ENCODE results near the gene IRX4.

Gene IRX4

DNA sequence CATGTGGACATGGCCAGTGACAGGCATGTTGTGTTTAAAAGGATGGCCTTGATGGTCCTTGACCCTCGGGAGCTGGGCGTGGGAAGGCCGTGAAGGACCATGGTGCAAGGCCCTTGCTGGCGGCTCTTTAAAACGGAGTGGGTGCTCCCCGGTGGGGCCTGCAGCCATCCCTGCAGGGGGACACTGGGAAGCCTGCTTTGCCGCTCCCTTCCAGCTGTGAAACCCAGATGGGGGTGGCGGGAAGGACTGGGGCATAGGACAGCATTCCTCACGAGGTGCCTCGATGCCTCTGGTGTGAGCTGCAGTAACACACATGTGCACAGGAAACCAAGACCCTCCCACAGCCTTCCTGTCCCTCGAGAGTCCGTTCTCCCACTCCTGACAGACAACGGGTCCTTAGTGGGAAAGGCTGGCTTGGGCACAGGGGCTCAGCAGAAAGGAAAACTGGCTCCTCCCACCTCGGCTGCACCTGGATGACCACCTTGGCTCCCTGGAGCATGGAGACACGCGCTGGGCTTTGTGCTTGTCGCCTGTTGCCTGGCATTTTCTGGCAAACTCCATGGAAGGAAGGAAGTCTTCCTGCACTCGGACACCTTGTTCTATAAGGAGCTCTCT is 30.3 kb upstream of the IRX4 start:
- DNase-seq = no peak

DNA sequence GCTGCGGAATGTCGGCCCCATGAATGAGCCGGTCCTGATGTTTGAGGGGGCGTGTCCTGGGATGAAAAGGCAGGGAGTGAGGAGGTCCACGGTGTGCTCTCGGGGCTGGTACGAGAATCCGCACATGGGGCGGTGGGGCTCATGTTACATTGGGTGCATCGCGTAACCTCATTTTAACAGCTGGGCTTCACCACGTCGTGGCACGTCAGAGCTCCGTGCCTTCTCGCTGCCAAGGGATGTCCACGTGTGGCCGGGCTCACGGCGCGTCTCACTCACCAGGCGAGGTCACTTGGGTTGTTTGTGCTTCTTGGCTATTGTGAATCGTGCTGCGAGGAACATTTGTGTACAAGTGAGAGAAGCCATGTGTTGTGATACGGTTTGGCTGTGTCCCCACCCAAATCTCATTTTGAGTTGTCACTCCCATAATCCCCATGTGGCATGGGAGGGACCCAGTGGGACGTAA is 29.1 kb upstream of the IRX4 start:
- DNase-seq = no peak

DNA sequence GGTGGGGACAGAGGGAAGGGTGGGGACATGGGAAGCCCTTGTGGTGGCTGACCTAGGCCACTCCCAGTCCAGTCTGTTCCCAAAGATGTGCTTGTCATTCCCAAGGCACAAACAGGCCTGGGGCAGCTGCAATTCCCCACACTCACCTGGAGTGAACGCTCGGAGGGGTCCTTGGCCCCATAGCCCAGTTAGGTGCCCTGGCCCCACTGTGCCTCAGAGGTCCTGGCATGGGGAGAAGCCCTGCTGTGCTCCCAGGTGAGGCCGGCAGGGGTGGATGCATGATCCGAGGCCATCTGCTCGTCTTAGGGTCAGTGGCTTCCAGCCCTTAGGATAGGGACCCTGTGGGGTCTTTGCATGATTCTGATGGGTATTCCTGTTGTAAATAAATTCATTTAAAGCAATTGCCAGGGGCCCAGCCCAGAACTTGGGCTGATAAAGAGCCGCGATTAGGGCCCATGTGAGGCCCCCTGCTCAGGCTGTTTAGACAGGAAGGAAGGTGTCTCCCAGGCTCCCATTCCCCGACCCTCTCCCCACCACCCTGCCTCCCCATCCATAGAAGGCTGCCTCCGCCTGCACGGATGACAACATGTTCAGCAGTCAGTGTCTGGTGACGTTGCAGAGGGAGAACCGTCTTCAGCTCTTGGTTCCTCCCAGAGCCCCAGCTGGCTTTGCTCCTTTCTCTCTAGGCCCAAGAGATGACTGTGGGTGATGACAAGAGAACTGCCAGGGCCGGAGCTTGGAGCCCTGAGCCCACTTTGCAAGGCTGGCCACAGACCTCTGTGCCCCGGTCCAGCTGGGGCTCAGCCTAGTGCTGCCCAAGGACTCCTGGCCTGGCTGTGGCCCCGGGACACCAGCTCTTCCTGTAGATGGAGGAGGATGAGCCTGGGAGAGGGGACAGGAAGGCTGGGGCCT is 28.4 kb upstream of the IRX4 start:
- DNase-seq = no peak

DNA sequence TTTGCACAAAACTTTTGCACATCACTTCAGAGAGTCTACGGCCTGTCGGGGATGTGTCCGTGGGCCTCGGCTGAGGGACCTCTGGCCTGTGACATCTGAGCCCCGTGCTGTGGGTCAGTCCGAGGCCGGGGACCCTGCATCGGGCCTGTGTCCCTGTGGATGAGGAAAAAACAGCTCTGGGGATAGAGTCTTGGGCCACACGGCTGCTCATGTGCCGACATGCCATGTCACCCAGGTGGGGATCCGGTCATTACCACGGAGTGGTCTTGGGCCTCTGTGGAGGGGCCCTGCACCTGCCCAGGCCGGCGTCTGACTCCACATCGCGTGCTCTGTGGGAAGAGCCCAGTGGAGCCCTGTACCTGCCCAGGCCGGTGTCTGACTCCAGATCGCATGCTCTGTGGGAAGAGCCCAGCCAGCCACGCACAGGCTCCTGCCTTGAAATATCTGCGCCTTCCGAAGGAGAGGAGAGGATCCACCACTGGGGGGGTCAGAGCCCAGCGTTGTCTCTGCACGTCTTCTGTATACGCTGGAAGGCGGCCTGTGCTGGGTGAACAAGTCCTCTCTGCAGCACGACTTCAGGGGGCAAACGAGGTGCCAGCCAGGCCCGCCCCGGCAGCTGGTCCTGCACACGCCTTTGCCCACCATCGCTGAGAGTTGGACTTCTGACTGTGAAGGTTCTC is 27.5 kb upstream of the IRX4 start:
- DNase-seq = no peak

DNA sequence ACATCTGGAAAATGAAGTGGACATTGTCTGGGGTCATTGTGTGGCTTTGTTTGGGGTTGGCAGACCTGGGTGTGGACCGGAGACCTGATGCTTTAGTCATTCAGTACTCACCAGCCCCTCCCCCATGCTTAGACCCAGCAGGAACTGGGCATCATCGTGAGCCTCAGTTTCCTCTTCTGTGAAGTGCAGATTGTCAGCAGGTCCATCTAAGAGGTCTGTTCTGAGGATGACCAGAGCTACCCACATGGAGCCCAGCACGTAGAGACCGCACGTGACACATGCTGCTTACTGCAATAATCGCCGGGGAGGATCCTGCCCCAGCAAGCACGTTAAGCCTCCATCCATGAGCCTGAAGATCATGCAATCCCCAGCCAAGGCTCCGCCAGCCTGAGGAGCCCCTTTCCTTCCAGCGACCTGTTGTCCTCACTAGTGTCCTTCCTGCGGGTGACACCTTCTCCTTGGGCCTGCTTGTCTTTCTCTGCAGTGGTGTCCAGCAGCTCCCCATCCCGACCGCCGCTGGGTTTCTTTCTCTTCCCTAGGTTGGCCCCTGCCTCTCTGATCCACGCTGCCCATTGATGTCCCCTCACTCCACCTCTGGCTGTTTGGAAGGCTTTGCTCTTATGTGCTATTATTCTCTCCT is 26.7 kb upstream of the IRX4 start:
- no peak for DNase-seq

DNA sequence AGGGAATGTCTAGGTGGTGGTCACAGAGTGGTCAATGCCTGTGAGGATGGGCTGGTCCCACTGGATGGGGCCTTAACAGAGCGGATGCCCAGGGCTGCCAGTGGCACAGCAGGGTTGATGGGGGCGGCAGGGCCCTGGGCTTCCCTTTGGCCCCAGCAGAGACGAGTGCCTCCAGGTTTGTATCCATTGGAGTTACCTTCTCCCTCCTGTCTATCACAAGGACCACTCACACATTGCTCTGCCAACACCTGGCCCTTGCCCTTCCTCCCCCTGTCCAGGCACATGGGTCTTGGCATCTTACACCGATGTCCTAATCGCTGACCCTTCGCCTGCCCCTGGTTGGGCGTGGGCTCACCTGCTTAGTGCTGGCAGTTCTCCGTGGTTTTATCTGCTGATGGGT is 26.2 kb upstream of the IRX4 start:
- DNase-seq = no peak

DNA sequence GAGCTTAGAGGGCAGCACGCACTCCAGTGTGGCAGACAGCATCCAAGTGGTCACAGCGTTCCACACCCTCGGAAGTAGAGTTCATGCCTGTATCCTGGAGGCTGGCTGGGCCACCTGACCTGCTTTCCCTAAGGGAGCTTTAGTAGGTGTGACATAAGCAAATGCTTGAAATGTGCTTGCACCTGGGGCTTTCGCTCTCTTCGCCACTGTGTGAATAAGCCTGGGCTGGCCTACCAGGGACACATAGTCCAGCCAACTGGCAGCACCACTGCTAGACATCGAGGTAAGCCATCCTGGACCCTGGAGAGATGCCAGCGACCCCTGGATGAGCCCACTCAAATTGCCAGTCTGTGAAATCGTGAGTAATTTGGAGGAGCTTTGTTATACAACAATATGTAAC is 24.9 kb upstream of the IRX4 start:
- DNase-seq = no peak

DNA sequence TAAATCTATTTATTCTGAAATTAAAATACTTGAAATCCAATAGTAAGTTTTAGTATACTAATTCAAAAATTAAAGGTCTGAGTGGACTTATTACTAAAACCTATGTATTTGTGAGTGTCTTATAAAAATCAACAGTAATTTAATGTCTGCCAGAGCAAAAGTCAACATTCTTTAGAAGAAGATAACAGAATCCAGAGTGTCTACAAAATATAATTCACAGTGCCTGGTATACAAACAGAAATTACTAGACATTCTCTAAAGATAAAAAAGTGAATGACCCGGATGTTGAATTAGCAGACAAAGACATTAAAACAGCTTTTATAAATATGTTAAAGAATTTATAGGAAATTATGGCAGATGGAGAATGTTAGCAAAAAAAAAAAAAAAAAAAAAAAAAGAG is 22.4 kb upstream of the IRX4 start:
- no peak for DNase-seq

DNA sequence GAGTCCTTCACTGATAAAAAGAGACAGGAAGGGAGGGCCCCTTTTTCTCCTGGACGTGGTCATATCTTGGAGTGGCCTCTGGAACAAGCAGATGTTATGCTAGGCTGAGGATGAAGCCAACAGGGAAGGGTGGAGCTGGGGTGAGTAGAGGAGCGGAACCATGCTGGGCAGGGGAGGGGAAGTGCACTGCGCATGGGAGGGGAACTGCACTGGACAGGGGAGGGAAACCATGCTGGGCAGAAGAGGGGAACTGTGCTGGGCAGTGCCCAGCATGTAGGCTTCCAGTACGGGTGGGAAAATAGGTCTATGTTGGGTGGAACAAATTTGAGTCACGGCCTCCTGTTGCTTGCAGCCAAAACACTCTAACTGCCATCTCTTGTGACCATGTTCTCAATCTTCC is 19.3 kb upstream of the IRX4 start:
- no peak for DNase-seq

DNA sequence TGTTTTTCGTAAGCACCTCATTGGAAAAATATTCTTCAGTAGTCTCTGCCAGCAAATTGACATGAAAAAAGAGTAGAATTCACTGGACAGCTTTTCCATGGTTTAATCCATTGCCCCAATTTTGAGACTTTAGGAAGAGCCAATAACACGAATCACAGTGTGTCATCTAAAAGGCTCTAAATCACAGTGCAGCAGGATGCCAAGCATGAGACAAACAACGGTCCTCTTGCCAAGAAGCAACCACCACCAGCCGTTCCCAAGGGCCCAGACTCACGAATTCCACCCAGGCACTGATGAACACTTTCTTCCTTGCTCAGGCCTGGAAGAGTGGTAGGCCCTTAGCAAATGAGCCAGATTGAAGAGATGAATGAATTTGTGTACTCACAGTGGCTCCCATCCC is 18.3 kb upstream of the IRX4 start:
- no peak for DNase-seq

DNA sequence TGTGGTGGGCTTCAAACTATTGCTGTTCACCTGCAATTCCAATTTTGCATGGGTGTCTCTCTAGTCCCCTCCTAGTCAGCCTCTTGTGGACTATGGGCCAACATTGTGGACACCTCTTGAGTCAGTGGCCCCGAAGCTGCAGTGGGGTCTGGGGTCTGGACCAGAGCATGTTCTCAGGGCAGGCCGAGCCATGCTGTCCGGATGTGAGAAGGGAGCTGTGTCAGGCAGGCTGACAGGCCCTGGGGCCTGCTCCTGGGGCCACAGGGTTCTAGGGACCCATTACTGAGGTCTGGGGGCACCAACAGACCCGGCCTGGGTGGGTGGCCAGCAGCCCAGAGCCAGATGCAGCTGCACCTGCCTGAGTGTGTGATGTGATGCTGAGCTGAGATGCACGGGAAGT is 16.5 kb upstream of the IRX4 start:
- DNase-seq = no peak

DNA sequence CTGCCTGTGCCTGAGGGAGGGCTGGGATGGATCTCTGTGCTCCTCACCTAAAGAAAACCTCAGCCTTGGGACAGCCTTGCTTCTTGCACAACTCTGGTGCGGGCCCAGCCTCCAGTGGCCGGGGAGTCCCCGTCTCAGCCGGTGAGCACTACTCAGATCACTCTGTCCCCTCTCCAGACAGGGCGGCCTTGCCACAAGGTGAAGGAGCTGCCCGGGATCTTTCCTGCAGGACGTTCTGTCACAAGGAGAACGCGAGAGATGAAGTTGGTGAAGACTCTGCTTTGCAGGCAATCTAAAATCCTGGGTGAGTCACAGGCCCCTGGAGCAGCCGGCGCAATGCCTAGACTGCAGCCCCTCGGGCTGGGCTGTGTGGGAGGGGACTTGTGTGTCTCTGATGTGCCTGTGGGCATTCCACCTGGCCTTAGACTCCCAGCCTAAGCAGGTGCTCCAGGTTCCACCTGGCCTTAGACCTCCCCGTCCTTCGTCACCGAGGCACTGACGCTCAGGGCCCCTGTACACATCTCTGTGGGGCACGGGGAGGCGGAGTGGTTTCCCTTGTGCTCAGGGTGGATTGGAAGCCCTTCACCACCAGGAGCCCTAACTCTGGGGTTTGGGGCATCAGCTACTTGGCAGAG is 15.2 kb upstream of the IRX4 start:
- no peak for DNase-seq

DNA sequence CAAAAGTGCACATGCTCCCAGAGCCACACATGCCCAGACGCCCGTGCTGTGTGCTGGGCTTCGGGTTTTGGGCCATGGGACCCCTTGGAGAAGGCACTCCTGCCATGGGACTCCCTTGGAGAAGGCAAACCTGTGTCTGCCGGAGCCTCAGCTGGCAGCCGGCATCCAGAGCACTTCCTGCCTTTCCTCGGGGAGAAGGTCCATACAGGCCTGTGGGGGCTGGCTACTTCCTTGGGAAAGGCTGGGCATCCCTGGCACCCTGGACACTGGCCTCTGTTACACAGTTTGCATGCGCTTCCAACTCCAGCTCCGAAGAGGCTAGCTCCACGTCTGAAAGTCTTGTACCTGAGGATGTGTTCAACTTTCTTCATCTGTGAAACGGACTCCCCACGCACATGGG is 14.7 kb upstream of the IRX4 start:
- no peak for DNase-seq

DNA sequence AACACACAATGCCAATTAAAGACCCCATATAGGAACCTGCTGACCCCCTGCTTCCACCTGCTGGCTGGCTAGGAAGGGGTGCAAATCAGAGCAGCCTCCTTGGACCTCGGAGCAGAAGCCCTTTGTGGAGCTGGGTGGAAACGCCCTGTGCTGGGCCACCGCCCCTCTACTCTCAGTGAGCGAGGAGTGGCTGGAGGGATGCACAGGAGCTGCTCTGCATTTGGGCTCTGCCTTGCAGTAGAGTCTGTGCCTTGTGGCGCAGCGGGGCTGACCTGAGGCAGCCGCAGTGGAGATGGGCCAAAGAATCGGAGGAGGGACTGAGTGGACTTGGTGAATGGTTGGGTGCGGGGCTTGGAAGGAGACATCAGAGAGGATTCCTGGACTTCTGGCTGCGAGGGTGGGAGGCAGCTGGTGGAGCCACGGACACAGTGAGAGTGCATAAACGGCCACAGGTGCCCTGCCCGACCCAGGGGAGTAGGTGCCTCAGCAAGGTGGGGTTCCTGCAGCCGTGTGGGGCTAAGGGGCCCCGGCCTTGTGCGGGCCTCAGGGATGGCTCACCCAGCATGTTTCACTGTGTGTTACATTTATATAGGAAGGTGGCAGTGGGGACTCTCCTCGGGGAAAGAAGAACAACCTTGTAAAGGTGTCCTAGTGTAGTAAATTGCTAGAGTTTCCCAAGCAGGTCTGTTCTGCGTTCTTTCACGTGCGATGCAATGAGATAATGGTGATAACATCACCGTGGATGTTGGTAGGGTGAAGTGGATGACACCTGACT is 14.1 kb upstream of the IRX4 start:
- DNase-seq = no peak

DNA sequence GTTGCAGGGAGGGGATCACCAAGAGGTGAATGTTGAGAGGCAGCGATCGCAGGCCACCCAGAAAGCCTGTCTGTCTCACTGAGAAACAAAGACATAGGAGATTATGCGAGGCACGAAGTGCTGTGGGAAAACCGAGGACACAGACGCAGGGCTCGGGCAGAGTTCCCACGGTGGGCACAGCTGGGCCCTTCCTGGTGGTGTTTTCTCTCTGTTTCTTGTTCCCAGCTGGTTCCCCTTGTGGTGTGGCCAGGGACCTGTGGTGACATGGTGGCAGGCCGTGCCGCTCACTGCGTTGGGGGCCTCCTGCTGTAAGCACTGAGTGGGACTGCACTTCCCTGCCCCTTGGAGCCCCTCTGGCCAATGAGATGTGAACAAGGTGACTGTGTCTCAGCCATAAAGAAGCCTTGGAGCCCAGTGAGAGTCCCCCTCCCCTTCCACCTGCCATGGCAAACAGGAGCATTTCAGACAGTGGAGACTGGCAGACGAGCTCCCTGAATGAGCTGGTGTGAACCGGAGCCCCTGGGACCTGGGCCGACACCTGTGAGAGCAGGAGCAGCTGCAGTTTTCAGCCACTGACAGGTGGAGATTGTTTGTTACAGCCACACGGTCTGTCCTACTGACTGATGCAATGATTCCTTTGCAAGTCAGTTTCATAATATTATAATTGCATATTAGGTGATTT is 13.2 kb upstream of the IRX4 start:
- DNase-seq = no peak

DNA sequence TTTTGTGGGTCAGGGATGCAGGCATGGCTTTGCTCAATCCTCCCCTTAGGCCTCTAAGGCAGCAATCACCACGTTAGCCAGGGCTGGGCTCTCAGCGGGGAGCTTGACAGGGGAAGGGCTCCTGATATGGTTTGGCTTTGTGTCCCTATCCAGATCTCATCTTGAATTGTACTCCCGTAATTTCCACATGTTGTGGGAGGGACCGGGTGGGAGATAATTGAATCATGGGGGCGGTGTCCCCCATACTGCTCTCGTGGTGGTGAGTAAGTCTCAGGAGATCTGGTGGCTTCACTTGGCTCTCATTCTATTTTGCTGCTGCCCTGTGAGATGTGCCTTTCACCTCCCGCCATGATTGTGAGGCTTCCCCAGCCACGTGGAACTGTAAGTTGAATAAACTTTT is 11.5 kb upstream of the IRX4 start:
- no peak for DNase-seq

DNA sequence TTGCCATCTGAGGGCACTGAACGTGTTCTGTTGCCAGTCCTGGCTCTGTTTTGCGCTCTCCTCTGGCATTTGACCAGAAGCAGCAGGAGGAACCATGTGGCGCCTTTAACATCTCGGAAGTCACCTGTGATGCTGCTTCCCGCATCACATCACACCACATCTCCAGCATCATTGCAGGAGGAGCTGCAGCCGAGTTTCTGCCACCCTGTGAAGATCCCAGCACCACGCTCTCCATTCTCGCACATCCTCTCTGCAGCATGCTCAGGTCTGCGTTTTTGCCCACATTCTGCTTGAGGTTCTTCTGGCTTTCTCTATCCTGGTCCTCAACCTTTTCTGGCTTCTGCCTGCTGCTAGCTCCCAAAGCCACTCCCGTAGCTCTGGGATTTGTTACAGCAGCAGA is 11.0 kb upstream of the IRX4 start:
- DNase-seq = no peak

DNA sequence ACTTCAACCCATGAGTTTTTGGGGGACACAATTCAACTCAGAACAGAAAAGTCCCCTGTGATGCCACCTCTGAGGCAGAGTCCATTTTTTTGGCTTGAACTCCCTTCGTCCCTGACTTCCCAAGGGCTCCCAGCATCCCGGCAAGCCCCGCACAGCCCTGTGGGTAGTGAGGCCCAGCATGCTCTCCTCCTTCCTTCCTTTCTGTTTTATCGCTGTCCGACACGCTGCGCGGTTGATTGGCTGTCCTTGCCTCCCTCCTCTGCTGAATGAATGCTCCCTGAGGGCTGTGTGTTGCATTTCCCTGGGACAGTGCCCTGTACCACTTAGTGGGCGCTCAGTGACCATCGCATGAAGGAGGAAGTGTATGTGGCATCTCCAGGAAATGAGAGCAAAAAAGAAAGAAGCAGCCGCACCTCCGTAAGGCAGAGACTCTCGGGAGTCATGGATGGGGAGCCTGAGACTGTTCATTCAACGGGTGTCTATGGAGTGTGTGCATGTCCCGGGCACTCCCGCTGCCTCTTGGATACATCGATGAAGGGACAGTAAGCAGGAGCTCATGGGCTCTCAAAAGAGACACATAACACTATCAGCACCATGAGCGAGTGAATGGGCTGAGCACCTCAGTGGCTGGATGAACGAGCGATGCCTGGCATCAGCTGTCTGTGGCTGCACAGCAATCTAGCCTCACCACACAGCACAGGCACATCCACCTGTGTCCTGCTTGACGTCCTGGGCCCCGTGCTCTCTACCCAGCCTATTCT is 10.1 kb upstream of the IRX4 start:
- DNase-seq = no peak

DNA sequence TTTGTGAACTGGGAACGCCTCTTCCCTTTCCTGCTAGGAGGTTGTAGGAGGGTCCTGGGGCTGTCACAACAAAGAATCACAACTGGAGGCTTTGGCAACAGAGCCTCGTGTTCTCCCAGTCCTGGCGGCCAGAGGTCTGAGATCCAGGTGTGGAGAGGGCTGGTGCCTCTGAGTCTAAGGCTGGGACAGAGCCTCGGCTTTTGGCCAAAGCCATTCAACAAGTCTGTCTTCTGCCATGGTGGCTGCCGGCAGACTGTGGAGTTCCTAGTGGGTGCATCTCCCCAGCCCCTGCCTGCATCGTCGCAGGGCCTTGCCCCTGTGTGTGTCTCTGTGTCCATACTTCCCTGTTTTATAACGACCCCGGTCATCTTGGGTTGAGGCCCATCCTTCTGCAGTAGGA is 9.5 kb upstream of the IRX4 start:
- DNase-seq = no peak

DNA sequence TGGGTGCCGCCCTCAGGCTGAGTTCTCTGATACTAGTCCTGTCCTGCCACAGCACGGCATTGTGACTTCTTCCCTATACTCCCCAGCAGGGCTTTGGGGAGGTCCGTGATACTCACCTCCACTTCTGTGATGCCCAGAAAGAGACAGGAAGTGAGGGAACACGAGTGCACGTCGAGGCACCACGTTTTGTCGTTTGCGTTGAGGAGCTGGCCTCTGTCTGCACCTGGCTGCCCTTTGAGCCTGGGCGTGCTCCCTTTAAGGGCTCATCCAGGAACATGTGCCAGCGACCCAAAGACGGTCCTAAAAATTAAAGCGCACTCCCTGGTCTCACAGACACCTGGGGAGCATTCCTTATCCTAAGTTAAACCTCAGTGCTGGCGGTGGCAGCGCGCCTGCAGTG is 8.7 kb upstream of the IRX4 start:
- DNase-seq = no peak

DNA sequence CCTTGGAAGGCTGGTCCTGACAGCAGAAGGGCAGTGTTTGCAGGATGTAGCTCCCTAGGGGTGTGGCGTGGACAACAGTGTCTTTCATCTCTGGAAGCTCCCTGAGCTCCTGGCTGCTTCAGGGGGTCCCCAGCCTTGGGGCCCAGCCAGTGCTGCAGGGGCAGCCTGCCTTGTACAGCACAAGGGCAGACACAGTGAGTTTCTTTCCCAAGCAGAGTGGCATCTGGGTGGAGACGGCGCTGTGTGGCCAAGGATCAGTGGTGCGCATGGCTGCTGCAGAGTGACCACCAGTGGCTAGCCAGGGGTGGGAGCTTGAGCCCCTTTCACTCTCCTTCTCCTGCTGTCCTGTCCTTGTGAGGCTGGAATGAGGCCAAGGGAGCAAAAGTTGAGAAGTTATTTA is 7.6 kb upstream of the IRX4 start:
- DNase-seq = no peak

Data from activated CD4-positive, alpha-beta T cell treated with anti-CD3 and anti-CD28 coated beads for 4 hours (primary cell).